ENCODE measurements around the gene BCDIN3D. TPM values are rescaled to one million over a fixed set of nuclear protein-coding genes. Genes with fewer than 3 reads are reported as not detected.

Gene BCDIN3D
- total RNA-seq, 3 donors from 2014 or later: 2.2 to 6.0 (median 3.9) TPM

- Histone ChIP-seq H3K27me3 (no peaks in the 10 kb centered on the region), H3K4me3 (no peak overlapping the region), H3K36me3 (no peaks in the 10 kb centered on the region), H3K27ac (no peak overlapping the region), H3K4me1 (peaks cover 4 to 13% of the 10 kb centered on the region in 2 donors), H3K9me3 (no peaks in the 10 kb centered on the region)
- TF ChIP-seq POLR2A (IDR thresholded peaks at IDR 0.05) (no peak), POLR2AphosphoS5 (IDR thresholded peaks at IDR 0.05) (no peak), CTCF (IDR thresholded peaks at IDR 0.05) (no peak)
- DNase-seq (ENCODE audit: low spot score in 2 of 2): no peak
- intact Hi-C loops (cut with DNase I; ENCODE audit: low total_unique reads): no loop called here
Observed at GRCh38 chr12:49821373-49822287, 21.3 kb downstream of the BCDIN3D start.

- no peaks in the 10 kb centered on the region for H3K36me3 ChIP-seq
- H3K9me3 ChIP-seq: no peaks in the 10 kb centered on the region
- no peak for DNase-seq (ENCODE audit: low spot score in 2 of 2)
- intact Hi-C loops (cut with DNase I; ENCODE audit: low total_unique reads): no loop called here
- H3K27me3 ChIP-seq: no peaks in the 10 kb centered on the region
- H3K27ac ChIP-seq: no peak overlapping the region
- TF ChIP-seq POLR2AphosphoS5 (IDR thresholded peaks at IDR 0.05) (no peak), CTCF (IDR thresholded peaks at IDR 0.05) (no peak), POLR2A (IDR thresholded peaks at IDR 0.05) (no peak)
- no peak overlapping the region for H3K4me3 ChIP-seq
- peaks cover 0 to 3% of the 10 kb centered on the region in 2 donors for H3K4me1 ChIP-seq
Observed at GRCh38 chr12:49819786-49820185, 23.1 kb downstream of the BCDIN3D start.

GRCh38 chr12:49818241-49818895, 24.5 kb downstream of the BCDIN3D start:
- DNase-seq (ENCODE audit: low spot score in 2 of 2): no peak
- H3K27ac ChIP-seq: no peak overlapping the region
- no peaks in the 10 kb centered on the region for H3K36me3 ChIP-seq
- no peaks in the 10 kb centered on the region for H3K27me3 ChIP-seq
- H3K4me3 ChIP-seq: no peak overlapping the region
- H3K4me1 ChIP-seq: no peaks in the 10 kb centered on the region
- intact Hi-C loops (cut with DNase I; ENCODE audit: low total_unique reads): no loop called here
- H3K9me3 ChIP-seq: no peaks in the 10 kb centered on the region
- TF ChIP-seq POLR2A (IDR thresholded peaks at IDR 0.05) (no peak), POLR2AphosphoS5 (IDR thresholded peaks at IDR 0.05) (no peak), CTCF (IDR thresholded peaks at IDR 0.05) (no peak)

GRCh38 chr12:49813131-49813530, 29.8 kb downstream of the BCDIN3D start:
- no peak for DNase-seq (ENCODE audit: low spot score in 2 of 2)
- H3K36me3 ChIP-seq: no peaks in the 10 kb centered on the region
- peaks cover 0 to 7% of the 10 kb centered on the region in 2 donors for H3K4me1 ChIP-seq
- H3K27ac ChIP-seq: no peak overlapping the region
- intact Hi-C loops (cut with DNase I; ENCODE audit: low total_unique reads): no loop called here
- H3K9me3 ChIP-seq: no peaks in the 10 kb centered on the region
- no peak overlapping the region for H3K4me3 ChIP-seq
- H3K27me3 ChIP-seq: no peaks in the 10 kb centered on the region
- TF ChIP-seq POLR2A (IDR thresholded peaks at IDR 0.05) (no peak), CTCF (IDR thresholded peaks at IDR 0.05) (no peak), POLR2AphosphoS5 (IDR thresholded peaks at IDR 0.05) (no peak)

GRCh38 chr12:49811961-49812401, 30.9 kb downstream of the BCDIN3D start:
- intact Hi-C loops (cut with DNase I; ENCODE audit: low total_unique reads): no loop called here
- Histone ChIP-seq H3K4me1 (peaks cover 0 to 7% of the 10 kb centered on the region in 2 donors), H3K27me3 (no peaks in the 10 kb centered on the region), H3K9me3 (no peaks in the 10 kb centered on the region), H3K36me3 (no peaks in the 10 kb centered on the region), H3K27ac (no peak overlapping the region), H3K4me3 (no peak overlapping the region)
- no peak for DNase-seq (ENCODE audit: low spot score in 2 of 2)
- TF ChIP-seq POLR2AphosphoS5 (IDR thresholded peaks at IDR 0.05): no peak
- TF ChIP-seq CTCF (IDR thresholded peaks at IDR 0.05): no peak
- no peak for TF ChIP-seq POLR2A (IDR thresholded peaks at IDR 0.05)
